Measurements from ENCODE around the gene MISP3. TPM values are rescaled to one million over a fixed set of nuclear protein-coding genes. Genes with fewer than 3 reads are reported as not detected.

The MISP3 gene
- total and polyA plus RNA-seq, 9 of the 15 experiments (the other 6 are each of a cell fraction or from before 2014, with no cell fraction given): 0.25 to 5.6 (median 1.6) TPM

- TF ChIP-seq MAX (CRISPR knock-in tag; IDR thresholded peaks at IDR 0.05) (peak; percentile 82), JUN (IDR thresholded peaks at IDR 0.05; ENCODE audit: borderline replicate concordance, low read depth, low read length) (peak; percentile 12; the same call in 1 of the 2 replicates), JUN (CRISPR knock-in tag; IDR thresholded peaks at IDR 0.05; ENCODE audit: borderline replicate concordance) (no peak), TFAP4 (CRISPR knock-in tag; IDR thresholded peaks at IDR 0.05; ENCODE audit: borderline replicate concordance) (peak; percentile 58; the same call in 1 of the 2 replicates), EGR1 (conservative IDR thresholded peaks at IDR 0.05) (peak; percentile 84), NONO (IDR thresholded peaks at IDR 0.05; ENCODE audit: low read depth in 2 of 2, low read length in 1 of 2) (peak in 1 of 2 experiments; percentile 47; a peak in 1 of 4 replicates), MAZ (CRISPR knock-in tag; conservative IDR thresholded peaks at IDR 0.05 in 1 of 2, IDR thresholded peaks at IDR 0.05 in 1 of 2) (peak; percentile 67 to 78), HOMEZ (CRISPR knock-in tag; IDR thresholded peaks at IDR 0.05) (no peak), ZNF121 (CRISPR knock-in tag; conservative IDR thresholded peaks at IDR 0.05) (no peak), PHB (CRISPR knock-in tag; IDR thresholded peaks at IDR 0.05) (no peak), NFIC (IDR thresholded peaks at IDR 0.05) (peak; percentile 68; the same call in 1 of the 2 replicates), ZFPM2 (CRISPR knock-in tag; IDR thresholded peaks at IDR 0.05) (no peak)
- TF ChIP-seq, protein P1, sequence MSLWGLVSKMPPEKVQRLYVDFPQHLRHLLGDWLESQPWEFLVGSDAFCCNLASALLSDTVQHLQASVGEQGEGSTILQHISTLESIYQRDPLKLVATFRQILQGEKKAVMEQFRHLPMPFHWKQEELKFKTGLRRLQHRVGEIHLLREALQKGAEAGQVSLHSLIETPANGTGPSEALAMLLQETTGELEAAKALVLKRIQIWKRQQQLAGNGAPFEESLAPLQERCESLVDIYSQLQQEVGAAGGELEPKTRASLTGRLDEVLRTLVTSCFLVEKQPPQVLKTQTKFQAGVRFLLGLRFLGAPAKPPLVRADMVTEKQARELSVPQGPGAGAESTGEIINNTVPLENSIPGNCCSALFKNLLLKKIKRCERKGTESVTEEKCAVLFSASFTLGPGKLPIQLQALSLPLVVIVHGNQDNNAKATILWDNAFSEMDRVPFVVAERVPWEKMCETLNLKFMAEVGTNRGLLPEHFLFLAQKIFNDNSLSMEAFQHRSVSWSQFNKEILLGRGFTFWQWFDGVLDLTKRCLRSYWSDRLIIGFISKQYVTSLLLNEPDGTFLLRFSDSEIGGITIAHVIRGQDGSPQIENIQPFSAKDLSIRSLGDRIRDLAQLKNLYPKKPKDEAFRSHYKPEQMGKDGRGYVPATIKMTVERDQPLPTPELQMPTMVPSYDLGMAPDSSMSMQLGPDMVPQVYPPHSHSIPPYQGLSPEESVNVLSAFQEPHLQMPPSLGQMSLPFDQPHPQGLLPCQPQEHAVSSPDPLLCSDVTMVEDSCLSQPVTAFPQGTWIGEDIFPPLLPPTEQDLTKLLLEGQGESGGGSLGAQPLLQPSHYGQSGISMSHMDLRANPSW (CRISPR knock-in tag; IDR thresholded peaks at IDR 0.05): no peak
- TF ChIP-seq, protein P2, sequence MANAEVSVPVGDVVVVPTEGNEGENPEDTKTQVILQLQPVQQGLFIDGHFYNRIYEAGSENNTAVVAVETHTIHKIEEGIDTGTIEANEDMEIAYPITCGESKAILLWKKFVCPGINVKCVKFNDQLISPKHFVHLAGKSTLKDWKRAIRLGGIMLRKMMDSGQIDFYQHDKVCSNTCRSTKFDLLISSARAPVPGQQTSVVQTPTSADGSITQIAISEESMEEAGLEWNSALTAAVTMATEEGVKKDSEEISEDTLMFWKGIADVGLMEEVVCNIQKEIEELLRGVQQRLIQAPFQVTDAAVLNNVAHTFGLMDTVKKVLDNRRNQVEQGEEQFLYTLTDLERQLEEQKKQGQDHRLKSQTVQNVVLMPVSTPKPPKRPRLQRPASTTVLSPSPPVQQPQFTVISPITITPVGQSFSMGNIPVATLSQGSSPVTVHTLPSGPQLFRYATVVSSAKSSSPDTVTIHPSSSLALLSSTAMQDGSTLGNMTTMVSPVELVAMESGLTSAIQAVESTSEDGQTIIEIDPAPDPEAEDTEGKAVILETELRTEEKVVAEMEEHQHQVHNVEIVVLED (CRISPR knock-in tag; IDR thresholded peaks at IDR 0.05): no peak
- TF ChIP-seq, protein P3, sequence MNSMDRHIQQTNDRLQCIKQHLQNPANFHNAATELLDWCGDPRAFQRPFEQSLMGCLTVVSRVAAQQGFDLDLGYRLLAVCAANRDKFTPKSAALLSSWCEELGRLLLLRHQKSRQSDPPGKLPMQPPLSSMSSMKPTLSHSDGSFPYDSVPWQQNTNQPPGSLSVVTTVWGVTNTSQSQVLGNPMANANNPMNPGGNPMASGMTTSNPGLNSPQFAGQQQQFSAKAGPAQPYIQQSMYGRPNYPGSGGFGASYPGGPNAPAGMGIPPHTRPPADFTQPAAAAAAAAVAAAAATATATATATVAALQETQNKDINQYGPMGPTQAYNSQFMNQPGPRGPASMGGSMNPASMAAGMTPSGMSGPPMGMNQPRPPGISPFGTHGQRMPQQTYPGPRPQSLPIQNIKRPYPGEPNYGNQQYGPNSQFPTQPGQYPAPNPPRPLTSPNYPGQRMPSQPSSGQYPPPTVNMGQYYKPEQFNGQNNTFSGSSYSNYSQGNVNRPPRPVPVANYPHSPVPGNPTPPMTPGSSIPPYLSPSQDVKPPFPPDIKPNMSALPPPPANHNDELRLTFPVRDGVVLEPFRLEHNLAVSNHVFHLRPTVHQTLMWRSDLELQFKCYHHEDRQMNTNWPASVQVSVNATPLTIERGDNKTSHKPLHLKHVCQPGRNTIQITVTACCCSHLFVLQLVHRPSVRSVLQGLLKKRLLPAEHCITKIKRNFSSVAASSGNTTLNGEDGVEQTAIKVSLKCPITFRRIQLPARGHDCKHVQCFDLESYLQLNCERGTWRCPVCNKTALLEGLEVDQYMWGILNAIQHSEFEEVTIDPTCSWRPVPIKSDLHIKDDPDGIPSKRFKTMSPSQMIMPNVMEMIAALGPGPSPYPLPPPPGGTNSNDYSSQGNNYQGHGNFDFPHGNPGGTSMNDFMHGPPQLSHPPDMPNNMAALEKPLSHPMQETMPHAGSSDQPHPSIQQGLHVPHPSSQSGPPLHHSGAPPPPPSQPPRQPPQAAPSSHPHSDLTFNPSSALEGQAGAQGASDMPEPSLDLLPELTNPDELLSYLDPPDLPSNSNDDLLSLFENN (IDR thresholded peaks at IDR 0.05; ENCODE audit: low read depth in 2 of 2, low read length in 2 of 2): no peak
These were observed 40.7 kb upstream of the MISP3 start, which contains the start of gene IL27RA (continued) for GRCh38 chr19:14031719-14032480.
